Measurements from ENCODE around the gene SLC25A48.

GRCh38 chr5:135915466-135916001, 81.1 kb downstream of the SLC25A48 start:
- TF ChIP-seq CTCF (conservative IDR thresholded peaks at IDR 0.05; ENCODE audit: low read depth, low read length) (no peak), EZH2 (IDR thresholded peaks at IDR 0.05; ENCODE audit: borderline replicate concordance, low read depth, low read length, poor library complexity, severe bottlenecking) (no peak)

Measured in A673 (cell line).